ENCODE data around the gene BMP7.

BMP7 gene

GRCh38 chr20:57250607-57251343 lies 15.7 kb downstream of the BMP7 start:
- H3K9me3 ChIP-seq (replicated peaks in 1 of 11), result 0 out of 22 replicates have a peak, but pooled peaks cover 0 to 4% (median 0%) of the 10 kb centered on the region in 11 experiments
- peak overlapping the region in 8 of 11 experiments; percentile 15 to 78 (median 57); a peak in 14 of 22 replicates for H3K27ac ChIP-seq
- peak overlapping the region; percentile 66 to 95 (median 86) for H3K4me2 ChIP-seq
- no peaks in the 10 kb centered on the region for H4K20me1 ChIP-seq
- peaks cover 0 to 10% (median 0%) of the 10 kb centered on the region in 11 experiments; a peak in 2 of 22 replicates for H3K27me3 ChIP-seq
- TF ChIP-seq Cebpa-rat (IDR thresholded peaks at IDR 0.05), result no peak
- H3K9ac ChIP-seq, result peak overlapping the region in 7 of 11 experiments; percentile 7 to 72 (median 51); a peak in 11 of 22 replicates
- H3K4me3 ChIP-seq, result peak overlapping the region in 8 of 10 experiments; percentile 17 to 48 (median 26); a peak in 10 of 20 replicates
- peaks cover 28 to 63% (median 53%) of the 10 kb centered on the region in 10 experiments for H3K4me1 ChIP-seq
- no peaks in the 10 kb centered on the region for H3K36me3 ChIP-seq

- Histone ChIP-seq H3K27me3 (peaks cover 0 to 10% (median 0%) of the 10 kb centered on the region in 11 experiments; a peak in 2 of 22 replicates), H3K9me3 (replicated peaks in 1 of 11) (0 out of 22 replicates have a peak, but pooled peaks cover 0 to 4% (median 0%) of the 10 kb centered on the region in 11 experiments), H3K4me3 (no peak overlapping the region), H3K4me2 (peak overlapping the region in 8 of 11 experiments; percentile 4 to 95 (median 87); a peak in 14 of 22 replicates), H3K4me1 (peaks cover 32 to 68% (median 54%) of the 10 kb centered on the region in 10 experiments), H3K27ac (0 out of 22 replicates have a peak overlapping the region, but pooled peaks of 1 of the 11 experiments have one; percentile 34), H4K20me1 (no peaks in the 10 kb centered on the region), H3K9ac (no peak overlapping the region), H3K36me3 (no peaks in the 10 kb centered on the region)
- TF ChIP-seq Cebpa-rat (IDR thresholded peaks at IDR 0.05), result no peak
These were observed 16.7 kb downstream of the BMP7 start for GRCh38 chr20:57249772-57250171.

- Histone ChIP-seq H3K27me3 (peaks cover 0 to 10% (median 0%) of the 10 kb centered on the region in 11 experiments; a peak in 2 of 22 replicates), H3K36me3 (no peaks in the 10 kb centered on the region), H4K20me1 (no peaks in the 10 kb centered on the region), H3K4me1 (peaks cover 39 to 74% (median 57%) of the 10 kb centered on the region in 10 experiments), H3K4me3 (no peak overlapping the region), H3K4me2 (peak overlapping the region in 6 of 11 experiments; percentile 78 to 95 (median 88); a peak in 6 of 22 replicates), H3K9me3 (replicated peaks in 1 of 11) (0 out of 22 replicates have a peak, but pooled peaks cover 0 to 4% (median 0%) of the 10 kb centered on the region in 11 experiments), H3K27ac (no peak overlapping the region), H3K9ac (no peak overlapping the region)
- no peak for TF ChIP-seq Cebpa-rat (IDR thresholded peaks at IDR 0.05)
These were observed 17.4 kb downstream of the BMP7 start for GRCh38 chr20:57249073-57249472.

GRCh38 chr20:57248132-57248797 lies 18.2 kb downstream of the BMP7 start:
- Histone ChIP-seq H3K4me2 (peak overlapping the region in 9 of 11 experiments; percentile 26 to 86 (median 75); a peak in 18 of 22 replicates), H3K4me1 (peaks cover 39 to 74% (median 57%) of the 10 kb centered on the region in 10 experiments), H3K27me3 (peaks cover 0 to 10% (median 0%) of the 10 kb centered on the region in 11 experiments; a peak in 2 of 22 replicates), H3K27ac (0 out of 22 replicates have a peak overlapping the region, but pooled peaks of 1 of the 11 experiments have one; percentile 38), H3K36me3 (no peaks in the 10 kb centered on the region), H3K9me3 (replicated peaks in 1 of 11) (0 out of 22 replicates have a peak, but pooled peaks cover 0 to 4% (median 0%) of the 10 kb centered on the region in 11 experiments), H3K9ac (no peak overlapping the region), H4K20me1 (no peaks in the 10 kb centered on the region), H3K4me3 (no peak overlapping the region)
- TF ChIP-seq Cebpa-rat (IDR thresholded peaks at IDR 0.05), result no peak

GRCh38 chr20:57247292-57247965 lies 19.0 kb downstream of the BMP7 start:
- Histone ChIP-seq H3K4me1 (peaks cover 39 to 67% (median 56%) of the 10 kb centered on the region in 10 experiments), H3K27ac (peak overlapping the region in 3 of 11 experiments; percentile 5 to 38 (median 7); a peak in 4 of 22 replicates), H3K9me3 (replicated peaks in 1 of 11) (0 out of 22 replicates have a peak, but pooled peaks cover 0 to 4% (median 0%) of the 10 kb centered on the region in 11 experiments), H3K36me3 (no peaks in the 10 kb centered on the region), H3K4me3 (no peak overlapping the region), H4K20me1 (no peaks in the 10 kb centered on the region), H3K9ac (no peak overlapping the region), H3K4me2 (peak overlapping the region; percentile 26 to 86 (median 74)), H3K27me3 (peaks cover 0 to 6% (median 0%) of the 10 kb centered on the region in 11 experiments; a peak in 2 of 22 replicates)
- TF ChIP-seq Cebpa-rat (IDR thresholded peaks at IDR 0.05), result no peak

- no peak overlapping the region for H3K9ac ChIP-seq
- no peaks in the 10 kb centered on the region; a peak in 1 of 22 replicates for H3K27me3 ChIP-seq
- H3K4me3 ChIP-seq, result no peak overlapping the region
- TF ChIP-seq Cebpa-rat (IDR thresholded peaks at IDR 0.05), result no peak
- peaks cover 32 to 53% (median 42%) of the 10 kb centered on the region in 10 experiments for H3K4me1 ChIP-seq
- no peaks in the 10 kb centered on the region for H3K36me3 ChIP-seq
- H3K27ac ChIP-seq, result no peak overlapping the region
- no peaks in the 10 kb centered on the region for H4K20me1 ChIP-seq
- H3K4me2 ChIP-seq, result no peak overlapping the region
- H3K9me3 ChIP-seq (replicated peaks in 1 of 11), result peaks cover 0 to 4% (median 0%) of the 10 kb centered on the region in 11 experiments; a peak in 1 of 22 replicates
These were observed 20.4 kb downstream of the BMP7 start for GRCh38 chr20:57245997-57246396.

- no peak overlapping the region for H3K9ac ChIP-seq
These were observed 21.7 kb downstream of the BMP7 start for GRCh38 chr20:57244627-57245214.

GRCh38 chr20:57244221-57244585 lies 22.2 kb downstream of the BMP7 start:
- Histone ChIP-seq H4K20me1 (no peaks in the 10 kb centered on the region), H3K27ac (no peak overlapping the region)

More at GRCh38 chr20:57244627-57245214, 21.7 kb downstream of the BMP7 start:
- H3K9me3 ChIP-seq (replicated peaks in 1 of 11), result peaks cover 5 to 14% (median 8%) of the 10 kb centered on the region in 11 experiments
- H4K20me1 ChIP-seq, result no peaks in the 10 kb centered on the region
- no peak overlapping the region for H3K27ac ChIP-seq
- no peak for TF ChIP-seq Cebpa-rat (IDR thresholded peaks at IDR 0.05)
- no peaks in the 10 kb centered on the region; a peak in 1 of 22 replicates for H3K36me3 ChIP-seq
- no peak overlapping the region for H3K4me3 ChIP-seq
- no peaks in the 10 kb centered on the region; a peak in 1 of 22 replicates for H3K27me3 ChIP-seq
- peaks cover 23 to 44% (median 37%) of the 10 kb centered on the region in 10 experiments for H3K4me1 ChIP-seq
- H3K4me2 ChIP-seq, result peak overlapping the region in 8 of 11 experiments; percentile 7 to 54 (median 21); a peak in 9 of 22 replicates

More at GRCh38 chr20:57244221-57244585, 22.2 kb downstream of the BMP7 start:
- peaks cover 21 to 46% (median 32%) of the 10 kb centered on the region in 10 experiments for H3K4me1 ChIP-seq
- H3K9me3 ChIP-seq (replicated peaks in 1 of 11), result peaks cover 10 to 20% (median 14%) of the 10 kb centered on the region in 11 experiments
- no peak for TF ChIP-seq Cebpa-rat (IDR thresholded peaks at IDR 0.05)
- H3K4me3 ChIP-seq, result no peak overlapping the region
- H3K4me2 ChIP-seq, result peak overlapping the region in 7 of 11 experiments; percentile 8 to 54 (median 21); a peak in 7 of 22 replicates
- H3K36me3 ChIP-seq, result no peaks in the 10 kb centered on the region; a peak in 1 of 22 replicates
- no peak overlapping the region for H3K9ac ChIP-seq
- H3K27me3 ChIP-seq, result no peaks in the 10 kb centered on the region; a peak in 1 of 22 replicates

Measured in BLaER1 treated with 17β-estradiol and CSF1 and Interleukin-3, amounts not matched to agents 10 nM and 100 nM (cell line).